IMR-90 (cell line): Measurements from ENCODE around the gene AHCYL2. TPM values are rescaled to one million over a fixed set of nuclear protein-coding genes. Genes with fewer than 3 reads are reported as not detected.

ENCODE experiments used
- ATAC-seq: fragments of 200-7000 bp; cut with Tn5 transposase; 2 replicates; pipeline ENCODE4 v1.9.1; 2020; ENCODE audit warnings: low read depth, mild to moderate bottlenecking, moderate library complexity
- BruUV-seq: library from RNA; stranded (reverse); fragments of 400-500 nt; replicated peaks from 2 replicates; lab custom pipeline; 2021; lab: Mats Ljungman, UMichigan
- CTCF ChIA-PET: fragments of 300-600 bp; formaldehyde crosslinking; extraction: SDS; loops from one replicate; lab custom pipeline; 2021; ENCODE audit warnings: antibody characterized with exemption; lab: Yijun Ruan, JAX
- POLR2A ChIA-PET: fragments of 300-600 bp; sonication (Branson Sonifier 250); formaldehyde crosslinking; loops from one replicate; lab custom pipeline; 2022; ENCODE audit warnings: antibody characterized with exemption; ENCODE audit not compliant: unreplicated experiment; lab: Charles Lee
- DNase-seq: peaks from one replicate; pipeline ENCODE4 v3.0.0; 2013
- H2AFZ ChIP-seq: replicated peaks from 2 replicates; pipeline ENCODE3; 2013; ENCODE audit warnings: low read length, mild to moderate bottlenecking; ENCODE audit not compliant: poor library complexity
- H2AK5ac ChIP-seq: 2 replicates; pipeline ENCODE4 v1.6.1; 2013; ENCODE audit warnings: low read depth, low read length, inconsistent platforms
- H2AK9ac ChIP-seq: replicated peaks from 2 replicates; pipeline ENCODE3; 2013; ENCODE audit warnings: mild to moderate bottlenecking, low read depth, low read length, moderate library complexity; ENCODE audit not compliant: poor library complexity
- H2BK120ac ChIP-seq: 2 replicates; pipeline ENCODE4 v1.6.1; 2013; ENCODE audit warnings: low read depth, low read length, inconsistent platforms
- H2BK15ac ChIP-seq: 3 replicates; pipeline ENCODE4 v1.6.1; 2013; ENCODE audit warnings: low read depth, low read length, inconsistent platforms
- H2BK20ac ChIP-seq: 2 replicates; pipeline ENCODE4 v1.6.1; 2013; ENCODE audit warnings: low read depth, mild to moderate bottlenecking, inconsistent platforms, low read length, moderate library complexity
- H2BK5ac ChIP-seq: 2 replicates; pipeline ENCODE4 v1.6.1; 2013; ENCODE audit warnings: mild to moderate bottlenecking, low read depth, low read length, inconsistent platforms; ENCODE audit not compliant: poor library complexity, severe bottlenecking
- H3K14ac ChIP-seq: replicated peaks from 2 replicates; pipeline ENCODE4 v1.6.1; 2013; ENCODE audit warnings: low read depth, low read length, inconsistent platforms
- H3K18ac ChIP-seq: 2 replicates; pipeline ENCODE4 v1.6.1; 2013; ENCODE audit warnings: low read depth, low read length, control low read depth
- H3K23ac ChIP-seq: 2 replicates; pipeline ENCODE4 v1.6.1; 2013; ENCODE audit warnings: low read depth, low read length, inconsistent platforms
- H3K27ac ChIP-seq: 2 replicates; pipeline ENCODE4 v1.5.1; 2013; ENCODE audit warnings: mild to moderate bottlenecking, control low read depth, low read length; ENCODE audit not compliant: insufficient read depth
- H3K27me3 ChIP-seq: 2 replicates; pipeline ENCODE4 v1.6.1; 2013; ENCODE audit warnings: low read length; ENCODE audit not compliant: control insufficient read depth, insufficient read depth
- H3K36me3 ChIP-seq: 2 replicates; pipeline ENCODE4 v1.6.1; 2013; ENCODE audit warnings: low read length, mixed read lengths; ENCODE audit not compliant: control insufficient read depth, insufficient read depth
- H3K4ac ChIP-seq: 2 replicates; pipeline ENCODE4 v1.6.1; 2013; ENCODE audit warnings: low read depth, low read length, inconsistent platforms
- H3K4me1 ChIP-seq: 2 replicates; pipeline ENCODE4 v1.6.1; 2013; ENCODE audit warnings: low read length, mixed read lengths; ENCODE audit not compliant: control insufficient read depth, insufficient read depth
- H3K4me2 ChIP-seq: 2 replicates; pipeline ENCODE4 v1.6.1; 2013; ENCODE audit warnings: low read depth, mild to moderate bottlenecking, control low read depth, low read length, moderate library complexity
- H3K4me3 ChIP-seq: 2 replicates; pipeline ENCODE4 v1.5.1; 2013; ENCODE audit warnings: low read depth, mild to moderate bottlenecking, control low read depth, low read length, moderate library complexity; ENCODE audit not compliant: insufficient read depth
- H3K56ac ChIP-seq: 2 replicates; pipeline ENCODE4 v1.6.1; 2013; ENCODE audit warnings: low read length, inconsistent platforms; ENCODE audit not compliant: insufficient read depth; ENCODE audit errors: extremely low read depth
- H3K79me1 ChIP-seq, 2 experiments: 2 replicates each; pipeline ENCODE4 v1.6.1; 2013; ENCODE audit warnings: low read length in 2 of 2, inconsistent platforms in 1 of 2, low read depth in 1 of 2
- H3K9ac ChIP-seq: 2 replicates; pipeline ENCODE4 v1.6.1; 2013; ENCODE audit warnings: low read depth, low read length, control low read depth
- H3K9me1 ChIP-seq: 2 replicates; pipeline ENCODE4 v1.6.1; 2013; ENCODE audit warnings: low read length, inconsistent platforms; ENCODE audit not compliant: insufficient read depth
- H3K9me3 ChIP-seq: 2 replicates; pipeline ENCODE4 v1.6.1; 2013; ENCODE audit warnings: low read length; ENCODE audit not compliant: control insufficient read depth, insufficient read depth
- H4K20me1 ChIP-seq: 2 replicates; pipeline ENCODE4 v1.6.1; 2013; ENCODE audit warnings: low read length, inconsistent platforms; ENCODE audit not compliant: insufficient read depth
- H4K5ac ChIP-seq: 2 replicates; pipeline ENCODE4 v1.6.1; 2013; ENCODE audit warnings: mild to moderate bottlenecking, low read depth, low read length, control low read depth
- H4K8ac ChIP-seq, 2 experiments: 2 replicates each; pipeline ENCODE4 v1.6.1; 2013; ENCODE audit warnings: low read depth in 2 of 2, low read length in 2 of 2, control low read depth in 1 of 2, inconsistent platforms in 1 of 2
- H4K91ac ChIP-seq: 2 replicates; pipeline ENCODE4 v1.6.1; 2013; ENCODE audit warnings: low read depth, low read length, inconsistent platforms; ENCODE audit not compliant: insufficient read depth
- CEBPB ChIP-seq: IDR thresholded peaks from 2 replicates; pipeline ENCODE4 v1.6.1; 2012; ENCODE audit warnings: low read depth, low read length, improper control_type of control experiment
- MAFK ChIP-seq: IDR thresholded peaks from 2 replicates; pipeline ENCODE4 v1.6.1; 2012; ENCODE audit warnings: low read depth, low read length, improper control_type of control experiment
- MXI1 ChIP-seq: IDR thresholded peaks from 2 replicates; pipeline ENCODE4 v1.6.1; 2012; ENCODE audit warnings: low read depth, mild to moderate bottlenecking, low read length, moderate library complexity, borderline replicate concordance
- POLR2A ChIP-seq: IDR thresholded peaks from 2 replicates; pipeline ENCODE4 v1.6.1; 2012; ENCODE audit warnings: mild to moderate bottlenecking, low read depth, low read length
- WGBS, 2 experiments: methylation state at CpG; one replicate each; pipeline versions ENCODE4 v1.1.5 to v1.1.7; 2013; ENCODE audit warnings: missing lambda C conversion rate in 2 of 2; ENCODE audit not compliant: insufficient read length in 1 of 2; ENCODE audit errors: extremely low coverage in 2 of 2; 5-methylcytosine and 5-hydroxymethylcytosine counted together
- dilution Hi-C: fragments of 300-500 bp; cut with HindIII; formaldehyde crosslinking; loops from one replicate; pipeline ENCODE4 v1.14.3; 2018; ENCODE audit warnings: low sequenced_read_pairs; ENCODE audit not compliant: unreplicated experiment
- in situ Hi-C: fragments of 300-500 bp; cut with MboI; formaldehyde crosslinking; loops from 3 replicates; pipeline ENCODE4 v1.14.3; 2019; ENCODE audit warnings: low sequenced_read_pairs, inconsistent platforms, mixed read lengths
- intact Hi-C: fragments of 100-400 bp; cut with micrococcal nuclease; formaldehyde crosslinking; loops from 2 replicates; pipeline ENCODE4 v1.10.0; 2022
- polyA plus RNA-seq, 3 experiments: library from polyadenylated mRNA; depleted of rRNA; stranded (reverse); fragments of >200 nt; gene quantifications; 2 replicates each; pipeline ENCODE4 v1.2.3, GENCODE V29; 2012; ENCODE audit warnings: low replicate concordance in 1 of 3
- total RNA-seq: library from RNA; depleted of rRNA; stranded (reverse); fragments of >200 nt; gene quantifications from 2 replicates; pipeline ENCODE4 v1.2.3, GENCODE V29; 2012
- TF ChIP-seq, protein P1 (sequence below): fragments of 150-350 bp; IDR thresholded peaks from 2 replicates; pipeline ENCODE4 v1.6.1; 2017; ENCODE audit warnings: mild to moderate bottlenecking, antibody characterized with exemption, low read length, low read depth

Gene AHCYL2
- total and polyA plus RNA-seq, 2 of the 4 experiments (the other 2 are of a cell fraction), result 5.7 to 7.6 TPM

DNA sequence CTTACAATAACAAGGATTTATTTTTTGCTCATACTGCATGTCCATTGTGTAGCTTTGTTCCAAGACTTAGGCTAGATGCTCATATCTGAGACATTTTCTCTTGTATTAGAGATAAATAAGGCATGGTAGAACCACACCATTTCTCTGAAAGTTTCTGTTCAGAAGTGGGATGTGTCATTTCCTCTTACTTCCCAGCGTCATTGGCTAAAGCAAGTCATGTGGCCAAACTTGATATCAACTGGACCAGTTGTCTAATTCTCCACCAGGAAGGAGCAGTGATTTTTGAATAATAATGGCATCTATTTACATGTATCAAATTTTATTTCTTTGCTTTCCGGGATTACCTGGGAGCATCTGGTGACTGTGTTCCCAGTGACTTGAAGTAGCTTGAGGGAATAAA is 38.3 kb downstream of the AHCYL2 start:
- in situ Hi-C loops, result no loop called here
- ATAC-seq, result no peak
- no peak overlapping the region for H4K91ac ChIP-seq

More for the DNA sequence above, 38.3 kb downstream of the AHCYL2 start:
- Histone ChIP-seq H2AK5ac (no peak overlapping the region), H2BK20ac (no peak overlapping the region), H3K27ac (no peak overlapping the region), H3K9me1 (no peaks in the 10 kb centered on the region; the same call in 1 of the 2 replicates), H3K9ac (no peak overlapping the region), H4K5ac (no peak overlapping the region), H3K56ac (no peak overlapping the region), H2BK5ac (no peak overlapping the region), H3K36me3 (no peaks in the 10 kb centered on the region), H3K4ac (no peak overlapping the region), H4K8ac (no peak overlapping the region), H3K9me3 (no peaks in the 10 kb centered on the region), H3K4me2 (no peak overlapping the region), H2BK15ac (no peak overlapping the region), H2BK120ac (no peak overlapping the region), H3K23ac (no peak overlapping the region; the same call in 1 of the 2 replicates), H3K27me3 (no peaks in the 10 kb centered on the region), H3K14ac (no peak overlapping the region), H3K18ac (no peak overlapping the region), H3K4me1 (peaks cover 3% of the 10 kb centered on the region; the same call in 1 of the 2 replicates), H3K4me3 (no peak overlapping the region), H2AK9ac (no peak overlapping the region), H4K20me1 (no peaks in the 10 kb centered on the region), H2AFZ (no peak overlapping the region), H3K79me1 (no peaks in the 10 kb centered on the region)
- intact Hi-C loops (no loop called here), dilution Hi-C loops (no loop called here)
- CTCF ChIA-PET, result no interaction called here
- BruUV-seq, result no TSS peak
- TF ChIP-seq CEBPB, result no peak
- TF ChIP-seq, protein P1, sequence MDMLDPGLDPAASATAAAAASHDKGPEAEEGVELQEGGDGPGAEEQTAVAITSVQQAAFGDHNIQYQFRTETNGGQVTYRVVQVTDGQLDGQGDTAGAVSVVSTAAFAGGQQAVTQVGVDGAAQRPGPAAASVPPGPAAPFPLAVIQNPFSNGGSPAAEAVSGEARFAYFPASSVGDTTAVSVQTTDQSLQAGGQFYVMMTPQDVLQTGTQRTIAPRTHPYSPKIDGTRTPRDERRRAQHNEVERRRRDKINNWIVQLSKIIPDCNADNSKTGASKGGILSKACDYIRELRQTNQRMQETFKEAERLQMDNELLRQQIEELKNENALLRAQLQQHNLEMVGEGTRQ, result peak; percentile 26; the same call in 1 of the 2 replicates
- TF ChIP-seq MAFK, result no peak
- no peak for TF ChIP-seq POLR2A
- TF ChIP-seq MXI1, result no peak
- POLR2A ChIA-PET, result no interaction called here
- no CpG with 5 or more reads among the region's 2 CpGs for WGBS, 2 experiments
- no peak for DNase-seq
